Measurements from ENCODE around the gene GBF1. TPM values are rescaled to one million over a fixed set of nuclear protein-coding genes. Genes with fewer than 3 reads are reported as not detected.

Gene GBF1
- total RNA-seq, 2 donors from 2014 or later = 23.1 to 24.1 TPM

GRCh38 chr10:102421757-102422512, 176.6 kb downstream of the GBF1 start:
- Histone ChIP-seq H3K4me1 (peaks cover 45% of the 10 kb centered on the region), H3K27ac (peak overlapping the region; percentile 83 to 96 (median 91)), H3K9me3 (no peaks in the 10 kb centered on the region), H3K27me3 (no peaks in the 10 kb centered on the region), H3K36me3 (replicated peaks in 1 of 2; ENCODE audit: insufficient read depth in 1 of 2, low read depth in 2 of 2) (no peaks in the 10 kb centered on the region), H3K4me3 (peak overlapping the region; percentile 24 to 88)
- ATAC-seq = peak; percentile 34
- WGBS, 2 donors = 0 to 20% methylated on average over 1 to 62 of the region's 62 CpGs
- intact Hi-C loops (cut with DNase I) = no loop called here
- peak; percentile 69 to 75 (median 72) for DNase-seq
- peak; percentile 58 to 71 (median 70) for TF ChIP-seq POLR2A (IDR thresholded peaks at IDR 0.05)
- TF ChIP-seq, protein P1, sequence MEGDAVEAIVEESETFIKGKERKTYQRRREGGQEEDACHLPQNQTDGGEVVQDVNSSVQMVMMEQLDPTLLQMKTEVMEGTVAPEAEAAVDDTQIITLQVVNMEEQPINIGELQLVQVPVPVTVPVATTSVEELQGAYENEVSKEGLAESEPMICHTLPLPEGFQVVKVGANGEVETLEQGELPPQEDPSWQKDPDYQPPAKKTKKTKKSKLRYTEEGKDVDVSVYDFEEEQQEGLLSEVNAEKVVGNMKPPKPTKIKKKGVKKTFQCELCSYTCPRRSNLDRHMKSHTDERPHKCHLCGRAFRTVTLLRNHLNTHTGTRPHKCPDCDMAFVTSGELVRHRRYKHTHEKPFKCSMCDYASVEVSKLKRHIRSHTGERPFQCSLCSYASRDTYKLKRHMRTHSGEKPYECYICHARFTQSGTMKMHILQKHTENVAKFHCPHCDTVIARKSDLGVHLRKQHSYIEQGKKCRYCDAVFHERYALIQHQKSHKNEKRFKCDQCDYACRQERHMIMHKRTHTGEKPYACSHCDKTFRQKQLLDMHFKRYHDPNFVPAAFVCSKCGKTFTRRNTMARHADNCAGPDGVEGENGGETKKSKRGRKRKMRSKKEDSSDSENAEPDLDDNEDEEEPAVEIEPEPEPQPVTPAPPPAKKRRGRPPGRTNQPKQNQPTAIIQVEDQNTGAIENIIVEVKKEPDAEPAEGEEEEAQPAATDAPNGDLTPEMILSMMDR (IDR thresholded peaks at IDR 0.05) = peak in 1 of 7 experiments; percentile 1

DNA sequence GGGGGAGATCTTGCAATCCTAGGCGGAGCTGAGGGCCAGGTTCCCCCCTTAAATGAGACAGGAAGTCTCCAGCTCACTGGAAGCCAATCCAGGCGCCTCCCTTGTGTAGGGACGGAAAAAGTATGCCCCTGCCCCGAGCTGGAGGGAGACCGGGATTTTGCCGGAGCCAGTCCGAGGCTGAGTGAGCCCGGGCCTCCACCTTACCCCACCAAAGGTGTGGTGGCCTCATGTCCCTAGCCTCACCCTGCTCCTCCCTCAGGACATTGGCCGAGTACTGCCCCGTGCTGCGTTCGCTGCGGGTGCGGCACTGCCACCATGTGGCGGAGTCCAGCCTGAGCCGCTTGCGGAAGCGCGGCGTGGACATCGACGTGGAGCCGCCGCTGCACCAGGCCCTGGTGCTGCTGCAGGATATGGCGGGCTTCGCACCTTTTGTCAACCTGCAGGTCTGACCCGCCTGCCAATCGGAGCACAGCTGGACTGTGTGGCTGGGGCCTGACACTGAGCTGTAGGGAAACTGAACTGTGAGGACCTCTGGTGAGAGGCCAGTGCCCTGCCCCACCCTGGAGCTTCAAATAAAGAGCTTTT, 177.3 kb downstream of the GBF1 start:
- intact Hi-C loops (cut with DNase I) = no loop called here
- Histone ChIP-seq H3K9me3 (no peaks in the 10 kb centered on the region), H3K27me3 (no peaks in the 10 kb centered on the region), H3K4me3 (peak overlapping the region in 1 of 2 donors; percentile 24), H3K36me3 (replicated peaks in 1 of 2; ENCODE audit: insufficient read depth in 1 of 2, low read depth in 2 of 2) (no peaks in the 10 kb centered on the region), H3K4me1 (peaks cover 45% of the 10 kb centered on the region), H3K27ac (peak overlapping the region; percentile 83 to 96 (median 91))
- peak; percentile 85 to 88 (median 86) for DNase-seq
- WGBS, 2 donors = 1% methylated on average over 8 to 28 of the region's 28 CpGs
- ATAC-seq = peak; percentile 56
- TF ChIP-seq, protein P1 (IDR thresholded peaks at IDR 0.05) = peak; percentile 70 to 90 (median 88)
- no peak for TF ChIP-seq POLR2A (IDR thresholded peaks at IDR 0.05)

GRCh38 chr10:102423372-102423968, 178.1 kb downstream of the GBF1 start:
- intact Hi-C loops (cut with DNase I) = no loop called here
- H3K4me3 ChIP-seq = no peak overlapping the region
- 76 to 81% methylated on average over 6 to 13 of the region's 13 CpGs for WGBS, 2 donors
- H3K27me3 ChIP-seq = no peaks in the 10 kb centered on the region
- H3K9me3 ChIP-seq = no peaks in the 10 kb centered on the region
- DNase-seq (no peak), ATAC-seq (no peak)
- H3K27ac ChIP-seq = peak overlapping the region in 1 of 4 donors; percentile 95
- H3K4me1 ChIP-seq = peaks cover 45% of the 10 kb centered on the region
- TF ChIP-seq POLR2A (IDR thresholded peaks at IDR 0.05) = no peak
- TF ChIP-seq, protein P1 (IDR thresholded peaks at IDR 0.05) = no peak
- no peaks in the 10 kb centered on the region for H3K36me3 ChIP-seq (replicated peaks in 1 of 2; ENCODE audit: insufficient read depth in 1 of 2, low read depth in 2 of 2)

GRCh38 chr10:102424145-102424544, 178.8 kb downstream of the GBF1 start:
- TF ChIP-seq POLR2A (IDR thresholded peaks at IDR 0.05) = no peak
- TF ChIP-seq, protein P1 (IDR thresholded peaks at IDR 0.05) = no peak
- intact Hi-C loops (cut with DNase I) = no loop called here
- Histone ChIP-seq H3K4me1 (peaks cover 40% of the 10 kb centered on the region), H3K27ac (no peak overlapping the region), H3K9me3 (no peaks in the 10 kb centered on the region), H3K36me3 (replicated peaks in 1 of 2; ENCODE audit: insufficient read depth in 1 of 2, low read depth in 2 of 2) (no peaks in the 10 kb centered on the region), H3K27me3 (no peaks in the 10 kb centered on the region), H3K4me3 (no peak overlapping the region)
- no peak for DNase-seq
- WGBS, 2 donors = 70 to 75% methylated on average over 8 to 9 of the region's 9 CpGs
- ATAC-seq = no peak

Data from body of pancreas (tissue), 4 donors.